Measurements from ENCODE around the gene CCDC8.
"Not testable (repeated sequence)": the region's sequence is repeated elsewhere in the genome, so short reads cannot be mapped to it uniquely, and the experiment has no call there.

The CCDC8 gene

DNA sequence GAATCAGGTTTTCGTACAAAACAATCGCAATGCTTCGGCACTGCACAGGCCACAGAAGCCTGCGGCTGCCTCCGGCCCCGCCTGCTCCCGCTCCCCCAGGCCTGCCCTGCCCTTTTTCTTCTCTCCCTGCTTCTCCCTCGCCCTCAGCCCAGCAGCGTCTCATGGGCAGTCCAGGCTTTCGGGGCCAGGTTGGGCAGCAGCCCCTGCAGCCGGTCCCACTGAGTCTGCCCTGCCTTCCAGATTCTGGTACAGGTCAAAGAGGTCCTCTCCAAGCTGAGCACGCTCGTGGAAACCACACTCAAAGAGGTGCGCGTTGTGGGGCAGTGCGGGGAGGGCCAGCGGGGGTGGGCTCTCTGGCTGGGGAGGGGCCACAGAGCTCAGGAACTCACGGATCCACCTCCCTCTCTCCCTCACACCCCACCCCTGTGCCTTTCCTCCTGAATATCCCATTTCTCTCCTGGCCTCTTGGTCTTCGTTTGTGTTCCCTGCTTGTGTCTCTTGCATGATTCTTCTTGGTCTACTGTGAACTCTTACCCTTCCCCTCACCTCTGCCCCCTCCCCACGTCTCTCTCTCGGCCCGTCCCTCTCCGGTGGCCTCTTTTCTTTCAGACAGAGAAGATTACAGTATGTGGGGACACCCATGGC, 30.1 kb downstream of the CCDC8 start:
- Mint-ChIP-seq H3K4me3 (no peak overlapping the region), H3K27me3 (no peaks in the 10 kb centered on the region), H3K4me1 (no peaks in the 10 kb centered on the region), H3K9me3 (no peaks in the 10 kb centered on the region), H3K27ac (no peak overlapping the region)
- ATAC-seq (no peak), DNase-seq (peak in 1 of 2 donors; percentile 4)

DNA sequence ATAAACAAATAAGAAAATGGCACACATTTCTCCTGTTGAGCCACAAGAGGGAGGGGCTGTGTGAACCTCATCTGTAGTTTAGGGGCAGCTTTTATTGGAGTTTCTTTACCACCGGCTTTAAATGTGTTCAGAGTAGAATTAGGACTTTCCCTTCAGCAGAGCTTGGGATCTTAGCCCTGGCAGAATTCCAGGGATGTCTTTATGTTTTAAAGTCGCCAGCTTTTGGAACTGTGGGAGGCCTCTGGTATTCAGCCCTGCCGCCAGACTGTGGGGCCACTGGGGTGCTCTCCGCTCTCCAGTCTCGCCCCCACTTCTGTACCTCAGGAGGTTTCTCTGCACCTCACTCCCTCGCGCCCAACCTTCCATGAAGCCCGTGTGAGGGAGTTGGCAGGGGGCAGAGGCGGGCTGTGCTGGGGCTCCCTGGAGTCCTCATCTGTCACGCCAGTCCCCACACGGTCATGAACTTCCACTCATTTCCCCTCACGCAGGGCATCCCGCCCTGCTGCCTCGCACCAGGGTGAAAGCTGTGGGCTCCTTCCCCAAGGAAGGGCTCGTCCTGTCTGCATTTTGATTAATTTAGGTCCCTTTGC, 31.5 kb downstream of the CCDC8 start:
- Mint-ChIP-seq H3K27ac (no peak overlapping the region), H3K27me3 (no peaks in the 10 kb centered on the region), H3K4me3 (no peak overlapping the region), H3K4me1 (no peaks in the 10 kb centered on the region), H3K9me3 (no peaks in the 10 kb centered on the region)
- DNase-seq, result no peak
- ATAC-seq, result no peak

DNA sequence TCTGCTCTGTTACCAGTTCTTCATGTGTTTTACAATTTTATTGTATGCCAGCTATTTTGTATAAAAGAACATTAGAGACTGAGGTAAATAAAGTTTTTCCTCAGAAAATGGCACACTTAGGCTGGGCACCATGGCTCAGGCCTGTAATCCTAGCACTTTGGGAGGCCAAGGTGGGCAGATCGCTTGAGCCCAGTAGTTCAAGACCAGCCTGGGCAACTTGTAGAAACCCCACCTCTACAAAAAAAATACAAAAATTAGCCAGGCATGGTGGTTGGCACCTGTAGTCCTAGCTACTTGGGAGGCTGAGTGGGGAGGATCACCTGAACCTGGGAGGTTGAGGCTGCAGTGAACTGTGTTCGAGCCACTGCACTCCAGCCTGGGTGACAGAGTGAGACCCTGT, 32.0 kb downstream of the CCDC8 start:
- no peaks in the 10 kb centered on the region for H3K27me3 Mint-ChIP-seq
- ATAC-seq, result no peak

DNA sequence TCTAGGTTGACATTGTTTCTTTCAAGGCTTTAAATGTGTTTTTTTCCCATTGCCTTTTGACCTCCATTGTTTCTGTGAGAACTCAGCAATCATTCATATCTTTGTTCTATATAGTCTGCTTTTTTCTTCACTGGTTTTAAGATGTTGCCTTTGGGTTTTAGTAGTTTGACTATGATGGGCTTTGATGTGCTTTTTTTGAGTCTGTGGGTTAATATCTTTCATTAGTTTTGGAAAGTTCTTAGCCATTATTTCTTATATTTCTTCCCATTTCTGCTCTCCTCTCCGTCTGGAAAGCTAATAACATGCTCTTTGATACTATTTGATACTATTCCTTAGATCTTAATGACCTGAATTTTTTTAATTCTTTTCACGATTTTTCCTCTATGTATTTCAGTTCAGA, 32.7 kb downstream of the CCDC8 start:
- no peak for DNase-seq
- ATAC-seq, result no peak
- Mint-ChIP-seq H3K9me3 (no peaks in the 10 kb centered on the region), H3K4me1 (no peaks in the 10 kb centered on the region), H3K27me3 (no peaks in the 10 kb centered on the region), H3K27ac (no peak overlapping the region), H3K4me3 (no peak overlapping the region)

More for the DNA sequence above, 32.0 kb downstream of the CCDC8 start:
- Mint-ChIP-seq H3K9me3 (no peaks in the 10 kb centered on the region), H3K4me1 (no peaks in the 10 kb centered on the region), H3K27ac (no peak overlapping the region), H3K4me3 (no peak overlapping the region)
- no peak for DNase-seq

DNA sequence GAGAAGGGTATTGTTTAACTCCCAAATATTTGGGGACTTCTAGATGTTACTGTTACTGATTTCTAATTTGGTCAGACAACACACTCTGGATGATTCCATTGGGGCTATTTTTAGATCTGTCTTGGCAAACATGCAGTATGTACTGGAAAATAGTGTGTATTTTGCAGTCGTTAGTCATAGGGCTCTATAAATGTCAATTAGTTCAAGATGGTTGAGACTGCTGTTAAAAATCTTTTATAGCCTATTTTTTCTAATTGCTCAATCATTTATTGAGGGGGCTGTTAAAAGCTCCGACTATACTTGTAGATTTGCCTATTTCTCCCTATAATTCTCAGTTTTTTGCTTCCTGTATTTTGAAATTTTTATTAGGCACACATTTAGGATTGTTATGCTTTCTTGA, 35.1 kb downstream of the CCDC8 start:
- H3K4me1 Mint-ChIP-seq, result no peaks in the 10 kb centered on the region
- DNase-seq, result no peak

DNA sequence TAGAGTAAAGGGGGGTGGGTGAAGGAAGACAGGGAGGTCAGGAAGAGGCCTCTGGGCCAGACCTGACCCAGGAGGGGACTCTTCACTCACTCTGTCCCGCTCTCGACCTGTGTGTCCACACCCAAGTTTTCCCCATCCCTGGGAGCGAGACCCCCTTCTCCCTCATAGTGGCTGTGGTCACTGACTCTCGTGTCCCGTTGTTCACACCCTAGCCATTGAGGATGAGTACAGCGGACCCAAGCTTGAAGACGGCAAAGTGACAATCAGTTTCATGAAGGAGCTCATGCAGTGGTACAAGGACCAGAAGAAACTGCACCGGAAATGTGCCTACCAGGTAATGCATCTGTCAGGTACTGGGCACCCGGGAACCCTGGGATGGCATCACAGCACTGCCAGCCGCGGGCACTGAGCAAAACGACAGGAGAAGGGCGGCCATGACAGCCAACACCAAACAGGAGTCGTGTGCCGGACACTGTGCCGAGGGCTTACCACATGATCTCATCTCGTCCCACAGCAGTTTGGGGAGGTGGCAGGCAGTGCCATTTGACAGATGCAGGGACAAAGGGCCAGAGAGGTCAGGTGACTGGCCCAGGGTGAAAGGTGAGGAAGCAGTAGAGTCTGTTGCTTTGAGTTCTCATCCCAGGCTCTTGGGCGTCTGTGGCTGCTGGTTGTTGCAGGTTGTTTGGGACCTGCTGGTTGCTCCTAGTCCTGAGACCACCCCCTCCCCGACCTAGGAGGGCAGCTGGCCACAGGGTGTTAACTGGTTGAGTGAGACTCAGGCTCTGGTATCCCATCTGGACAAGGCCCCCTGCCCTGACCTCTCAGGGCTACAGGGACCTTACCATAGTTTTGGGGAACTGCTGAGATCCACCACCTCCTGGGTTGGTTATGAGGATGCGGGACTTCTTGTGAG, 36.9 kb downstream of the CCDC8 start:
- DNase-seq (peak in 1 of 2 donors; percentile 6), ATAC-seq (no peak)
- Mint-ChIP-seq H3K9me3 (no peaks in the 10 kb centered on the region), H3K27me3 (no peaks in the 10 kb centered on the region), H3K4me1 (peaks cover 5% of the 10 kb centered on the region), H3K4me3 (no peak overlapping the region), H3K27ac (no peak overlapping the region)

More for the DNA sequence above, 35.1 kb downstream of the CCDC8 start:
- no peak overlapping the region for H3K4me3 Mint-ChIP-seq
- no peaks in the 10 kb centered on the region for H3K9me3 Mint-ChIP-seq
- H3K27me3 Mint-ChIP-seq, result no peaks in the 10 kb centered on the region
- no peak overlapping the region for H3K27ac Mint-ChIP-seq
- ATAC-seq, result no peak

DNA sequence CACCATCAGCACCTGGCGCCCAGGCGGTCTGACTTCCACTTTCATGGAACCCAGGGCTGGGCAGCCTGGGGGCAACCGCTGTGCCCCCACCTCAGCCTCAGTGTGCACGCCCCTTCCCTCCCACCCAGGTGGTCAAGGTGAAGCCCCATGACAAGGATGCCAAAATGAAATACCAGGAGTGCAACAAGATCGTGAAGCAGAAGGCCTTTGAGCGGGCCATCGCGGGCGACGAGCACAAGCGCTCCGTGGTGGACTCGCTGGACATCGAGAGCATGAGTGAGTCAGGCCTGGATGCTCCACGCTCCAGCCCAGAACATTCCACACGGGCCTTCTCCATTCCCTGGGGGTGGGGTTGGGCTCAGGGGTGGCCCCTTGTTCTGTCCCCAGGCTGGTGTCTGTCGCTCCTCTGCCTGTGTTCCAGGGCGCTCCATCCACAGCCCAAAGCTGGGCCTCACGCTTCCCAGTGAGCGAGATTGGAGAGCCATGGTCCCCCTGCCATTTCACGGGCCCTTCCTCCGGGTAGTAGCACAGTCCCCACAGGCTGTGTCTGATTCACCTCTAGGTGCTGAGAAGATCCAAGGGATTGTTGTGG, 37.8 kb downstream of the CCDC8 start:
- peak overlapping the region in 1 of 2 donors; percentile 7 for H3K27ac Mint-ChIP-seq
- not testable (repeated sequence) for ATAC-seq

DNA sequence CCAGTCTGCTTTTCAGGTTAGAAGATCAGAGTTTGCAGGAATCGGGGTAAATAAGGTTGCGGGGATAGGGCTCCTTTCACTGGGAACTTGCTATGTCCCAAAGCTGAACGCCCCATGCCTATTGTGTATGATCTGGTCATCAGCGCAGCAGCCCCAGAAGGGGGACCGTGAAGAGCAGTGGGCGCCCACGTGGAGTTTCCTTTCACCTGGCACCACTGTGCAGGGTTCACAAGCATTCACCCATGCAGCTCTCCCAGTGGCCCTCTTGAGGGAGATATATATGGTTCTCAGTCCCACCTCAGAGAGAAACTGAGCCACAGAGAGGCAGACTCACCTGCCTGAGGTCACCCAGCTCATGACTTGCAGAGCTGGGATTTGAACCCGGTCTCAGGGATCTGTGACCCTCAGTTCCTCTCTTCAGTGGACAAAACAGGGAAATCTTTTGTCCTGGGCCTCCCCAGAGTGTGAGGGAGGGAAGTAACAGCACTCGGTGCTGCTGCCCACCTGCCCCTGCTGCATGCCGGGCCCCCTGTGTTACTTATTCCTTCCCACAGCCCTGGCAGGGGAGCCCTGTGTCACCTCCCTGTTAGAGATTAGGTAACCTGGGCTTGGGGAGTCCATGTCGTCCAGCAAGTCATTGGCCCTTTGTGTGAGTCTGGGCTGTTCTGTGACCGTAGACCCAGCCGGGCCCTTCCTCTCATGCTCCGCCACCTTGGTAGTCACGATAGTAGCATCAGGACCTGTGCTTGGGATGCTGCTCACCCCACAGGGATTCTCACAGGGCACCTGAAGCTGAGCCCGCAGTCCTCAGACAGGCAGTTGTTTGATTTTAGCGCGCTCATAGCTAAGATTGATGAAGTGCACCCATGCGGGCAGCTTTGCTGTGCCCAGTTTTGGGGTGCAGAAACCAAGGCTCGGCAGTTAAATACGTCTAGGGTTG, 38.6 kb downstream of the CCDC8 start:
- H3K4me1 Mint-ChIP-seq, result peaks cover 19% of the 10 kb centered on the region
- DNase-seq (no peak), ATAC-seq (no peak)
- no peaks in the 10 kb centered on the region for H3K27me3 Mint-ChIP-seq
- no peak overlapping the region for H3K4me3 Mint-ChIP-seq
- no peak overlapping the region for H3K27ac Mint-ChIP-seq
- no peaks in the 10 kb centered on the region for H3K9me3 Mint-ChIP-seq

More for the DNA sequence above, 37.8 kb downstream of the CCDC8 start:
- H3K27me3 Mint-ChIP-seq, H3K9me3 Mint-ChIP-seq, DNase-seq, H3K4me3 Mint-ChIP-seq: not testable (repeated sequence)
- H3K4me1 Mint-ChIP-seq, result peaks cover 14% of the 10 kb centered on the region

DNA sequence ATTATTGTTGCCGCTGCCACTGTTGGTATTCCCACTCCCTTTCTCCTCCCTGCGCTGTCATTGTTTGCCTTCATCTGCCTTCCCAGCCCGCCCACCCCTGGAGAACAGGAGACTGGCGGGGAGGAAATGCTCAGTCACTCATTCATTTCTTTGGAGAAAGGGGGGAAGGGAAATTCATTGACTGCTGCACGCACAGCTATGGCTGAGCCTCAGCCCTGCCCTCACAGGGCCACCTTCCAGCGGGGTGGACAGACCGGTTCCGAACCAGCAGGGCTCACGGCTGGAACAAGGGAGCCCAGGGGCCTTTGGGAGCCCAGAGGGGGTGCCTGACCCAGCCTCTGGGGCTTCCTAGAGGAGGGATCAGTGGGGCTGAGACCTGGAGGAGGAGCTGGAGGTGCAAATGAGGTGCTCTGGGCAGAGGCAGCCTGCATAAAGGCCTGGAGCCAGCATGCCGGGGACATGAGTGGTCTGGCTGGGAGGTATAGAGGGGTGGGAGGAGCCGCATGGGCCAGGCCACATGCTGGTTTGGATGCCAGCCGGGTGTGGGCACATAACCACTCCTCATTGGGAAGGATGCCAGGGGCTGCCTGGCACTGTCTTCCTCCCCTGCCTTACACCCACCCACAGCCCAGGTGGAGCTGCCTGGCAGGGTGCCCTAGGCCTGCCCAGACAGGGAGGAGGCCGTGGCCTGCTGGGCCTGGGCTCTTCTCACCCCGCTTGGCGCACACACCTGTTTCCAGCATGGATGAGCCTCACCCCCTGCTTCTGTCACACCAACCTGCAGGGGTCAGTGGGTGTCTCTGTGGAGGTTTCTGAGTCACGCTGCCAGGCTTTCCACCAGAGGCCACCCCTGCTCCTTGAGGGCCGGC, 39.6 kb downstream of the CCDC8 start:
- no peaks in the 10 kb centered on the region for H3K9me3 Mint-ChIP-seq
- peak overlapping the region in 1 of 2 donors; percentile 74 for H3K27ac Mint-ChIP-seq
- peaks cover 28% of the 10 kb centered on the region for H3K4me1 Mint-ChIP-seq
- ATAC-seq (no peak), DNase-seq (no peak)
- no peaks in the 10 kb centered on the region for H3K27me3 Mint-ChIP-seq
- H3K4me3 Mint-ChIP-seq, result no peak overlapping the region

DNA sequence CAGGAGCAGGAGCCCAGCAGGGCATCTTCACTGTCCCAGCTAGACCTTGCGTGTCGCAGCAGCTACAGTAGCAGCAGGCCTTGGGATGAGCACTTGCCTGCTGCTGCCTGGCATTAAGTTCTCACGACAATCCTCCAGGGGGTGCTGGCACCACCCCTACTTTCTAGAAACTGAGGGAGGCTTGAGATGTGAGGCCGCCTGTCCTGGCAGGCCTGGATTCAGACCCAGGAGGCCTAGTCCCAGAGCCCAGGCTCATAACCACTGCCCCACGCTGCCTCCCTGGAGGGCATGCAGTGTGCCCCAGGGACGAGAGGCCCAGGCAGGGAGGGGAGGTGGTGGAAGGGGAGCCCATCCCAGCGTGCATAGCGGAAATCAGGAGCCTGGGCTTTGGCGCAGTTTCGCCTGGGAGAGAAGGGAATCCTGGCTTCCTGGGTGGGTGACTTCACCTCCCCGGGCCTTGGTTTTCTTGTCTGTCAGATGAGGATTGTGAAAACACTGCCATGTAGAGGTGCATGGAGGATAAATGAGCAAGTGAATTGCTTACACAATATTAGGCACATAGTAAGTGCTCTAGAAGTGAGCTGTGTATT, 40.4 kb downstream of the CCDC8 start:
- peak overlapping the region; percentile 13 to 57 for H3K27ac Mint-ChIP-seq
- H3K4me1 Mint-ChIP-seq, result peaks cover 29% of the 10 kb centered on the region
- H3K9me3 Mint-ChIP-seq, result no peaks in the 10 kb centered on the region
- no peaks in the 10 kb centered on the region for H3K27me3 Mint-ChIP-seq
- DNase-seq (no peak), ATAC-seq (no peak)
- H3K4me3 Mint-ChIP-seq, result no peak overlapping the region

DNA sequence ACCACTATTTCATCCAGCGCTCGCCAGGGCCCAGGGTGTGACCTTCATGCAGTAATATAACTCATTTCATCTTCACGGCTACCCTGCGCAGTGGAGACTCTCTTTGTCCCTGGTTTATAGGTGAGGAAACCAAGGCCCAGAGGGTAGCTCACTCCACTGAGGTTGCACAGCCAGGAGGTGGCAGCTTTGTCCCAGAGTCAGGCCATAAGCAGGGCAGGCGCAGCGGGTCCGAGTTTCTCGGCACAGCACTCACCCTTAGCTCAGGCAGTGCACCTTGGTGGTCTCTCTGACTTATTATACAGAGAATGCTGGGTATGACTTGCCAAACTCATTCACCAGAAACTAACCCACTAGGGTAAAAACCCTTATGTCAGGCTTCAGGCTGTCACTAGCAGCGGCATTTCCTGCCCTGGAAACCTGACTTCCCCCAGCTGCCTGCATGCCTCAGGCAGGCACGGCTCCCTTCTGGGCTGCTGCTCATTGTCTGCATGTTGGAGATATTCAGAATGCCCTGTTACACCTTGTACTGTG, 41.9 kb downstream of the CCDC8 start:
- Mint-ChIP-seq H3K4me1 (peaks cover 31% of the 10 kb centered on the region), H3K27ac (peak overlapping the region in 1 of 2 donors; percentile 35), H3K4me3 (no peak overlapping the region), H3K9me3 (no peaks in the 10 kb centered on the region), H3K27me3 (no peaks in the 10 kb centered on the region)
- DNase-seq (no peak), ATAC-seq (peak; percentile 81)

DNA sequence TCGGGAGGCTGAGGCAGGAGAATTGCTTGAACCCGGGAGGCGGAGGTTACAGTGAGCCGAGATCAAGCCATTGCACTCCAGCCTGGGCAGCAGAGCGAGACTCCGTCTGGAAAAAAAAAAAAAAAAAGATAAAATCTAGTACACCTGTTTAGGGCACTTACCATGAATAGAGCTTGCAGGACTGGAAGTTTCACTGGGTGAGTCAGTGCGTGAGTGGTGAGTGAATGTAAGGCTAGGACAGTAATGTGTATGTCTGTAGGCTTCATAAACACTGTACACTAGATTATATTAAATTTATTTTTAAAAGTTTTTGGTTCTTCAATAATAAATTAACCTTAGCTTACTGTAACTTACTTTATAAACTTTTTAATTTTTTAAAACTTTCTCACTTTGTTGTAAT, 43.5 kb downstream of the CCDC8 start:
- no peak overlapping the region for H3K27ac Mint-ChIP-seq
- peaks cover 39% of the 10 kb centered on the region for H3K4me1 Mint-ChIP-seq
- no peak for DNase-seq
- H3K9me3 Mint-ChIP-seq, result no peaks in the 10 kb centered on the region
- no peak overlapping the region for H3K4me3 Mint-ChIP-seq
- no peaks in the 10 kb centered on the region for H3K27me3 Mint-ChIP-seq
- ATAC-seq, result no peak

DNA sequence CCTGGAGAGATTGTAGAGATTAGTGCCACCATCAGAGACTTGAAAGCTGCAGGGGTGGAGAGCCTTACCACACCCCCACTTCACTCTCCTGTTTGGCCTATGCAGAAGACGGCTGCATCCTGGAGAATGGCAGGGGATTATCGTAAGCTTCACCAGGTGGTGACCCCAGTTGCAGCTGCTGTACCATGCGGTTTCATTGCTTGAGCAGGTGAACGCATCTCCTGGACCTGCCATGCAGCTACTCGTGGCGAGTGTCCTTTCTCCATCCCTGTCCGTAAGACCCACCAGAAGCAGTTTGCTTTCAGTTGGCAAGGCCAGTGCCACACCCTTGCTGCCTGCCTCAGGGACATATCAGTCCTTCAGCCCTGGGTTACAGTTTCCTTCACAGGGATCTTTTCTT, 45.2 kb downstream of the CCDC8 start:
- Mint-ChIP-seq H3K4me3 (no peak overlapping the region), H3K27ac (no peak overlapping the region), H3K27me3 (no peaks in the 10 kb centered on the region), H3K9me3 (no peaks in the 10 kb centered on the region), H3K4me1 (peaks cover 45% of the 10 kb centered on the region)
- ATAC-seq (no peak), DNase-seq (no peak)

DNA sequence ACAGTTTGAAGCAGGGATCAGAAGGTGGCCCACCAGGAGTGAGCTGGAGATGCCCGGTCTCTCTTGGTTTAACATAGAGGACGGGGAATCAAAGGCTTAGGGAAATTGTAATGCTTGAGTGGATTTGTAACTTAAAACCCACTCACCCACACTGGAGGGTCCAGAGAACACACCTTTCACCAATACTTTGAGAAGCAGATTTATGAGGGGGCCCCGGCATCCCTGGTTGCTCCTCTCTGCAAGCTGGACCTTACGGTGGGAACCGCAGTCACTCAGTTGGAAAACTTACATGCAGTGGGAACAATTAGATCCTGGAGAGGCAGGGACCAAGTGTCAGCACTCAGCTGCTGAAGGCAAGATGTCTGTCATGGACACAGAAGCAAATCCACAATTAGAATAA, 45.9 kb downstream of the CCDC8 start:
- Mint-ChIP-seq H3K9me3 (no peaks in the 10 kb centered on the region), H3K27me3 (no peaks in the 10 kb centered on the region), H3K4me1 (peaks cover 45% of the 10 kb centered on the region), H3K27ac (no peak overlapping the region), H3K4me3 (no peak overlapping the region)
- no peak for DNase-seq
- ATAC-seq, result no peak
